HG03025 (cell line): ENCODE data around the gene NRN1L.

Experiments used
- ATAC-seq: cut with Tn5 transposase; IDR thresholded peaks from one replicate; pipeline ENCODE4 v1.9.1; 2021; ENCODE audit warnings: mild to moderate bottlenecking, moderate library complexity; ENCODE audit not compliant: unreplicated experiment, low FRiP score

Gene NRN1L

GRCh38 chr16:67881621-67882161, 3.0 kb upstream of the NRN1L start:
- no peak for ATAC-seq

- ATAC-seq, result no peak
Measured at GRCh38 chr16:67882374-67883145, 2.1 kb upstream of the NRN1L start.

GRCh38 chr16:67883146-67883871, 1.4 kb upstream of the NRN1L start:
- ATAC-seq, result no peak

- ATAC-seq, result no peak
Measured at GRCh38 chr16:67883872-67884261, 818 bp upstream of the NRN1L start.

GRCh38 chr16:67885545-67885944, 860 bp downstream of the NRN1L start:
- ATAC-seq, result no peak

- ATAC-seq, result no peak
Measured at GRCh38 chr16:67885976-67886375, 1.3 kb downstream of the NRN1L start.

GRCh38 chr16:67886387-67886786, 1.7 kb downstream of the NRN1L start:
- ATAC-seq, result no peak

GRCh38 chr16:67888331-67888730, 3.6 kb downstream of the NRN1L start:
- ATAC-seq, result no peak

- no peak for ATAC-seq
Measured at GRCh38 chr16:67892375-67892774, 7.7 kb downstream of the NRN1L start.

- peak; percentile 84 for ATAC-seq
Measured at GRCh38 chr16:67892899-67893742, 8.4 kb downstream of the NRN1L start, which contains the start of gene PSKH1. Gene PSKH1 (plus strand): TSS chr16:67893254. CDS start chr16:67908750, 15,496 bp downstream.

GRCh38 chr16:67893743-67894399, 9.2 kb downstream of the NRN1L start:
- no peak for ATAC-seq

GRCh38 chr16:67897231-67897630, 12.5 kb downstream of the NRN1L start:
- no peak for ATAC-seq

GRCh38 chr16:67901734-67902133, 17.0 kb downstream of the NRN1L start:
- ATAC-seq, result no peak

GRCh38 chr16:67902831-67903230, 18.1 kb downstream of the NRN1L start:
- no peak for ATAC-seq

GRCh38 chr16:67907397-67908180, 22.9 kb downstream of the NRN1L start:
- ATAC-seq, result no peak

GRCh38 chr16:67909056-67909742, 24.5 kb downstream of the NRN1L start:
- ATAC-seq, result no peak

- ATAC-seq, result no peak
Measured at GRCh38 chr16:67910158-67910557, 25.5 kb downstream of the NRN1L start.

- no peak for ATAC-seq
Measured at GRCh38 chr16:67914758-67915495, 30.2 kb downstream of the NRN1L start.
